ENCODE results near the gene CCDC57. TPM values are rescaled to one million over a fixed set of nuclear protein-coding genes. Genes with fewer than 3 reads are reported as not detected.

The CCDC57 gene
- polyA plus RNA-seq, 3 donors, result 17.1 to 43.8 (median 20.1) TPM

GRCh38 chr17:82092628-82092994 lies 120.0 kb downstream of the CCDC57 start:
- Mint-ChIP-seq H3K36me3 (peaks cover 16 to 42% of the 10 kb centered on the region in 2 donors), H3K4me1 (peaks cover 5% of the 10 kb centered on the region), H3K27ac (no peak overlapping the region), H3K9me3 (no peaks in the 10 kb centered on the region), H3K27me3 (ENCODE audit: low read depth in 3 of 3) (no peaks in the 10 kb centered on the region), H3K4me3 (no peak overlapping the region)
- TF ChIP-seq CTCF (IDR thresholded peaks at IDR 0.05), result no peak
- no peak for DNase-seq
- no peak overlapping the region for H2AFZ ChIP-seq (ENCODE audit: insufficient read depth, low read depth, low read length, poor library complexity, severe bottlenecking)
- H3K4me2 ChIP-seq (replicated peaks; ENCODE audit: extremely low read depth, low read length, poor library complexity, severe bottlenecking), result no peak overlapping the region
- H3K4me1 ChIP-seq (ENCODE audit: control insufficient read depth in 1 of 2, insufficient read depth in 2 of 2, low read length in 2 of 2), result peaks cover 9 to 15% of the 10 kb centered on the region in 2 donors
- H4K20me1 ChIP-seq (ENCODE audit: insufficient read depth, low read length), result no peaks in the 10 kb centered on the region
- no peaks in the 10 kb centered on the region for H3K27me3 ChIP-seq (ENCODE audit: control insufficient read depth in 2 of 2, insufficient read depth in 2 of 2, low read length in 2 of 2)
- no peak overlapping the region for H3K4me3 ChIP-seq (replicated peaks in 1 of 3; ENCODE audit: low read depth in 2 of 3, low read length in 3 of 3)
- no peak overlapping the region for H3K27ac ChIP-seq (ENCODE audit: low read depth in 1 of 2, low read length in 2 of 2)
- intact Hi-C loops (cut with micrococcal nuclease), result loop anchor here in 1 of 2 donors (10.0 kb wide), 1 partner anchor 58 kb away; the partner anchor contains the start of genes DCXR and RAC3
- peaks cover 6% of the 10 kb centered on the region for H3K79me2 ChIP-seq (ENCODE audit: insufficient read depth, low read length)
- no peak overlapping the region for H3K9ac ChIP-seq (ENCODE audit: insufficient read depth, low read length, poor library complexity, severe bottlenecking)
- peaks cover 64 to 65% of the 10 kb centered on the region in 2 donors for H3K36me3 ChIP-seq (replicated peaks in 1 of 2; ENCODE audit: control insufficient read depth in 1 of 2, insufficient read depth in 2 of 2, low read length in 2 of 2)
- WGBS (ENCODE audit: insufficient coverage), result 99% methylated on average over 13 of the region's 20 CpGs
- H3K9me3 ChIP-seq (replicated peaks in 1 of 2; ENCODE audit: control insufficient read depth in 1 of 2, insufficient read depth in 1 of 2, low read length in 2 of 2), result no peaks in the 10 kb centered on the region

- H3K36me3 Mint-ChIP-seq, result peaks cover 18 to 46% of the 10 kb centered on the region in 2 donors
- Histone ChIP-seq H3K27me3 (ENCODE audit: control insufficient read depth in 2 of 2, insufficient read depth in 2 of 2, low read length in 2 of 2) (no peaks in the 10 kb centered on the region), H3K4me1 (ENCODE audit: control insufficient read depth in 1 of 2, insufficient read depth in 2 of 2, low read length in 2 of 2) (peaks cover 8 to 10% of the 10 kb centered on the region in 2 donors), H3K79me2 (ENCODE audit: insufficient read depth, low read length) (peaks cover 6% of the 10 kb centered on the region), H3K36me3 (replicated peaks in 1 of 2; ENCODE audit: control insufficient read depth in 1 of 2, insufficient read depth in 2 of 2, low read length in 2 of 2) (peaks cover 69 to 70% of the 10 kb centered on the region in 2 donors), H3K27ac (ENCODE audit: low read depth in 1 of 2, low read length in 2 of 2) (no peak overlapping the region), H4K20me1 (ENCODE audit: insufficient read depth, low read length) (no peaks in the 10 kb centered on the region), H3K9me3 (replicated peaks in 1 of 2; ENCODE audit: control insufficient read depth in 1 of 2, insufficient read depth in 1 of 2, low read length in 2 of 2) (no peaks in the 10 kb centered on the region), H3K9ac (ENCODE audit: insufficient read depth, low read length, poor library complexity, severe bottlenecking) (no peak overlapping the region), H2AFZ (ENCODE audit: insufficient read depth, low read depth, low read length, poor library complexity, severe bottlenecking) (no peak overlapping the region), H3K4me2 (replicated peaks; ENCODE audit: extremely low read depth, low read length, poor library complexity, severe bottlenecking) (no peak overlapping the region), H3K4me3 (replicated peaks in 1 of 3; ENCODE audit: low read depth in 2 of 3, low read length in 3 of 3) (no peak overlapping the region)
- TF ChIP-seq CTCF (IDR thresholded peaks at IDR 0.05), result no peak
- H3K27ac Mint-ChIP-seq, result peak overlapping the region in 1 of 7 donors; percentile 6
- no peak for DNase-seq
- H3K27me3 Mint-ChIP-seq (ENCODE audit: low read depth in 3 of 3), result peaks cover 0 to 2% (median 0%) of the 10 kb centered on the region in 3 donors
- no peaks in the 10 kb centered on the region for H3K9me3 Mint-ChIP-seq
- 100% methylated on average over 22 of the region's 23 CpGs for WGBS (ENCODE audit: insufficient coverage)
- no peak overlapping the region for H3K4me3 Mint-ChIP-seq
- intact Hi-C loops (cut with micrococcal nuclease), result loop anchor here in 1 of 2 donors (10.0 kb wide), 1 partner anchor 57 kb away; the partner anchor contains the start of genes DCXR and RAC3
- peaks cover 5% of the 10 kb centered on the region for H3K4me1 Mint-ChIP-seq
Observed at GRCh38 chr17:82092094-82092586, 120.5 kb downstream of the CCDC57 start.

Measured in CD14-positive monocyte (primary cell).